ENCODE measurements around the gene CAV3. TPM values are rescaled to one million over a fixed set of nuclear protein-coding genes. Genes with fewer than 3 reads are reported as not detected.
"Not testable (repeated sequence)": the region's sequence is repeated elsewhere in the genome, so short reads cannot be mapped to it uniquely, and the experiment has no call there.

The CAV3 gene
- total RNA-seq (not detected), polyA plus RNA-seq (not detected)

DNA sequence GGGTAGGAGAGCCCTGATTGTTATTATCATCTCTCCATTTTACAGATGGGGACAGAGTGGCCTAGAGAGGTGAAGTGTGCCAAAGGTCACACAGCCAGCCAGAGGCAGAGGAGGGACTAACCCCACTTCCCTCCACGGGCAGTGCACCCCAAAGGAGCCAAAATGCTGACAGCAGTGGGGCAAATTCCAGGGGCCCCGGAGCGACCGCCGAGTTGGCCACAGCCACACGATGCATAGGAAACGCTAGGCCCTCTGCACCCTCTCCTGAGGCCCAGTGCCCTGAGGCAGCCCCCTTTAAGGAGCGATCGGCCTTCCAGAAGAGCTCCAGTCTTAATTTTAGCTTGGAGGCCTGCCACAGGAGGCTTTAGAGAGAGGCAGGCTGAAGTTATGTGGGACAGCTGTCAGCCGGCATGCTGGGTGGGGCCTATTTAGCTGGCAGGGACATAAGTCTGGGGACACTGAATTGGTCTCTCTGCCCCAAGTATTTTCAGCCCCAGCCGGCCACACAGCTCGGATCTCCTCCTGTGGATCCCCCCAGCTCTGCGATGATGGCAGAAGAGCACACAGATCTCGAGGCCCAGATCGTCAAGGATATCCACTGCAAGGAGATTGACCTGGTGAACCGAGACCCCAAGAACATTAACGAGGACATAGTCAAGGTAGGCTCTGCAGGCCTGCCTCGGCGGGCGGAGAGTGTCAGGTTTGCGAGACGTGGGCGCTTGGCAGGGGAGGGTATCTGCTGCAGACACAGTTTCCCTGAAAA is at the start of gene CAV3:
CAV3 (plus strand) TSS at position 471 of the 763 bp plus-strand sequence; CDS start at position 546, 75 bp downstream.
- Histone ChIP-seq H3K9ac (ENCODE audit: low read depth in 1 of 2, low read length in 2 of 2) (no peak within 1 kb of the TSS), H3K27me3 (ENCODE audit: control insufficient read depth in 4 of 4, insufficient read depth in 4 of 4, low read length in 3 of 4) (no peaks in the 10 kb centered on the region), H3K4me3 (ENCODE audit: low read depth in 1 of 3, low read length in 3 of 3) (no peak within 1 kb of the TSS), H3K27ac (ENCODE audit: low read depth in 1 of 2, low read length in 2 of 2) (no peak within 1 kb of the TSS), H3K9me3 (ENCODE audit: control insufficient read depth in 4 of 4, low read length in 3 of 4) (no peaks in the 10 kb centered on the region), H3K36me3 (ENCODE audit: control insufficient read depth in 4 of 4, insufficient read depth in 3 of 4, low read depth in 1 of 4, low read length in 3 of 4) (no peaks in the 10 kb centered on the region), H3K4me1 (ENCODE audit: control insufficient read depth in 4 of 4, insufficient read depth in 4 of 4, low read length in 3 of 4) (no peaks in the 10 kb centered on the region)
- TF ChIP-seq TAF1 (conservative IDR thresholded peaks at IDR 0.05), result no peak
- TF ChIP-seq RXRA (IDR thresholded peaks at IDR 0.05), result no peak
- no peak for TF ChIP-seq RAD21 (IDR thresholded peaks at IDR 0.05)
- TF ChIP-seq, protein P1, sequence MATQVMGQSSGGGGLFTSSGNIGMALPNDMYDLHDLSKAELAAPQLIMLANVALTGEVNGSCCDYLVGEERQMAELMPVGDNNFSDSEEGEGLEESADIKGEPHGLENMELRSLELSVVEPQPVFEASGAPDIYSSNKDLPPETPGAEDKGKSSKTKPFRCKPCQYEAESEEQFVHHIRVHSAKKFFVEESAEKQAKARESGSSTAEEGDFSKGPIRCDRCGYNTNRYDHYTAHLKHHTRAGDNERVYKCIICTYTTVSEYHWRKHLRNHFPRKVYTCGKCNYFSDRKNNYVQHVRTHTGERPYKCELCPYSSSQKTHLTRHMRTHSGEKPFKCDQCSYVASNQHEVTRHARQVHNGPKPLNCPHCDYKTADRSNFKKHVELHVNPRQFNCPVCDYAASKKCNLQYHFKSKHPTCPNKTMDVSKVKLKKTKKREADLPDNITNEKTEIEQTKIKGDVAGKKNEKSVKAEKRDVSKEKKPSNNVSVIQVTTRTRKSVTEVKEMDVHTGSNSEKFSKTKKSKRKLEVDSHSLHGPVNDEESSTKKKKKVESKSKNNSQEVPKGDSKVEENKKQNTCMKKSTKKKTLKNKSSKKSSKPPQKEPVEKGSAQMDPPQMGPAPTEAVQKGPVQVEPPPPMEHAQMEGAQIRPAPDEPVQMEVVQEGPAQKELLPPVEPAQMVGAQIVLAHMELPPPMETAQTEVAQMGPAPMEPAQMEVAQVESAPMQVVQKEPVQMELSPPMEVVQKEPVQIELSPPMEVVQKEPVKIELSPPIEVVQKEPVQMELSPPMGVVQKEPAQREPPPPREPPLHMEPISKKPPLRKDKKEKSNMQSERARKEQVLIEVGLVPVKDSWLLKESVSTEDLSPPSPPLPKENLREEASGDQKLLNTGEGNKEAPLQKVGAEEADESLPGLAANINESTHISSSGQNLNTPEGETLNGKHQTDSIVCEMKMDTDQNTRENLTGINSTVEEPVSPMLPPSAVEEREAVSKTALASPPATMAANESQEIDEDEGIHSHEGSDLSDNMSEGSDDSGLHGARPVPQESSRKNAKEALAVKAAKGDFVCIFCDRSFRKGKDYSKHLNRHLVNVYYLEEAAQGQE (IDR thresholded peaks at IDR 0.05), result no peak
- TF ChIP-seq NR2F2 (IDR thresholded peaks at IDR 0.05), result no peak
- TF ChIP-seq YY1 (IDR thresholded peaks at IDR 0.05), result no peak
- TF ChIP-seq GABPA (IDR thresholded peaks at IDR 0.05 in 1 of 2, conservative IDR thresholded peaks at IDR 0.05 in 1 of 2), result no peak
- TF ChIP-seq, protein P2, sequence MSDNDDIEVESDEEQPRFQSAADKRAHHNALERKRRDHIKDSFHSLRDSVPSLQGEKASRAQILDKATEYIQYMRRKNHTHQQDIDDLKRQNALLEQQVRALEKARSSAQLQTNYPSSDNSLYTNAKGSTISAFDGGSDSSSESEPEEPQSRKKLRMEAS (IDR thresholded peaks at IDR 0.05), result no peak
- no peak for TF ChIP-seq HNF4G (IDR thresholded peaks at IDR 0.05)
- no peak for TF ChIP-seq SP1 (IDR thresholded peaks at IDR 0.05)
- no peak for TF ChIP-seq EGR1 (IDR thresholded peaks at IDR 0.05; ENCODE audit: low read depth in 2 of 2)
- TF ChIP-seq HNF4A (conservative IDR thresholded peaks at IDR 0.05), result no peak
- TF ChIP-seq FOXA1 (IDR thresholded peaks at IDR 0.05), result no peak
- TF ChIP-seq JUND (IDR thresholded peaks at IDR 0.05), result no peak
- TF ChIP-seq, protein P3, sequence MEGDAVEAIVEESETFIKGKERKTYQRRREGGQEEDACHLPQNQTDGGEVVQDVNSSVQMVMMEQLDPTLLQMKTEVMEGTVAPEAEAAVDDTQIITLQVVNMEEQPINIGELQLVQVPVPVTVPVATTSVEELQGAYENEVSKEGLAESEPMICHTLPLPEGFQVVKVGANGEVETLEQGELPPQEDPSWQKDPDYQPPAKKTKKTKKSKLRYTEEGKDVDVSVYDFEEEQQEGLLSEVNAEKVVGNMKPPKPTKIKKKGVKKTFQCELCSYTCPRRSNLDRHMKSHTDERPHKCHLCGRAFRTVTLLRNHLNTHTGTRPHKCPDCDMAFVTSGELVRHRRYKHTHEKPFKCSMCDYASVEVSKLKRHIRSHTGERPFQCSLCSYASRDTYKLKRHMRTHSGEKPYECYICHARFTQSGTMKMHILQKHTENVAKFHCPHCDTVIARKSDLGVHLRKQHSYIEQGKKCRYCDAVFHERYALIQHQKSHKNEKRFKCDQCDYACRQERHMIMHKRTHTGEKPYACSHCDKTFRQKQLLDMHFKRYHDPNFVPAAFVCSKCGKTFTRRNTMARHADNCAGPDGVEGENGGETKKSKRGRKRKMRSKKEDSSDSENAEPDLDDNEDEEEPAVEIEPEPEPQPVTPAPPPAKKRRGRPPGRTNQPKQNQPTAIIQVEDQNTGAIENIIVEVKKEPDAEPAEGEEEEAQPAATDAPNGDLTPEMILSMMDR (IDR thresholded peaks at IDR 0.05; ENCODE audit: low read depth, low read length, missing input control), result no peak
- TF ChIP-seq FOXA2 (IDR thresholded peaks at IDR 0.05), result no peak
- WGBS, result 88% methylated on average over 23 of the region's 23 CpGs
- DNase-seq (ENCODE audit: low spot score), result no peak

DNA sequence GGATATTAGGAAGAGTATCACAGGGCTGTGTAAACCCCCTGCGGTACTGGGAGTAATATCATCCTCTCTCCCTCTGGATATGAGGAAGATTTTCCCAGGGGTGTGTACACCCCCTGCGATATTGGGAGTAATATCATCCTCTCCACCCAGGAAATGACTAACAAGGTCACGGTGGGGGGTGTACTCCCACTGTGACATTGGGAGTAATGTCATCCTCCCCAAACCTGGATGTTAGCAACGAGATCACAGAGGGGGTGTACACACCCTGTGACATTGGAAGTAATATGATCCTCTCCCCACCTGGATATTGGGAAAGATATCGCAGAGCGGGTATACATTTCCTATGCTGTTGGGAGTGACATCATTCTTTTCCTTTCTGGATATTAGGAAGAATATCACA is 48.6 kb upstream of the CAV3 start:
- WGBS, result 87% methylated on average over 6 of the region's 6 CpGs
- H3K9me3 ChIP-seq (ENCODE audit: control insufficient read depth in 4 of 4, low read length in 3 of 4); H3K27ac ChIP-seq (ENCODE audit: low read depth in 1 of 2, low read length in 2 of 2); H3K4me3 ChIP-seq (ENCODE audit: low read depth in 1 of 3, low read length in 3 of 3); H3K4me1 ChIP-seq (ENCODE audit: control insufficient read depth in 4 of 4, insufficient read depth in 4 of 4, low read length in 3 of 4); H3K27me3 ChIP-seq (ENCODE audit: control insufficient read depth in 4 of 4, insufficient read depth in 4 of 4, low read length in 3 of 4); DNase-seq (ENCODE audit: low spot score); H3K36me3 ChIP-seq (ENCODE audit: control insufficient read depth in 4 of 4, insufficient read depth in 3 of 4, low read depth in 1 of 4, low read length in 3 of 4); H3K9ac ChIP-seq (ENCODE audit: low read depth in 1 of 2, low read length in 2 of 2): not testable (repeated sequence)

DNA sequence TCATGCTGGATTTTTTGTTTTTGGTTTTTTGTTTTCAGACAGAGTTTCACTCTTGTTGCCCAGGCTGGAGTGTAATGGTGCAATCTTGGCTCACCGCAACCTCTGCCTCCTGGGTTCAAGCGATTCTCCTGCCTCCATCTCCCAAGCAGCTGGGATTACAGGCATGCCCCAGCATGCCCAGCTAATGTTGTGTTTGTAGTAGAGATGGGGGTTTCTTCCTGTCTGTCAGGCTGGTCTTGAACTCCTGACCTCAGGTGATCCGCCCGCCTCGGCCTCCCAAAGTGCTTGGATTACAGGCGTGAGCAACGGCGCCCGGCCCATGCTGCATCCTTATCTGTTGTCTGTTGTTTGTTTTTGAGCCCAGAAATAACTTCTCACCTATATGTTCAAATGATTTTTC is 42.3 kb upstream of the CAV3 start:
- H3K4me3 ChIP-seq (ENCODE audit: low read depth in 1 of 3, low read length in 3 of 3); H3K9me3 ChIP-seq (ENCODE audit: control insufficient read depth in 4 of 4, low read length in 3 of 4); H3K27me3 ChIP-seq (ENCODE audit: control insufficient read depth in 4 of 4, insufficient read depth in 4 of 4, low read length in 3 of 4); H3K36me3 ChIP-seq (ENCODE audit: control insufficient read depth in 4 of 4, insufficient read depth in 3 of 4, low read depth in 1 of 4, low read length in 3 of 4); H3K27ac ChIP-seq (ENCODE audit: low read depth in 1 of 2, low read length in 2 of 2); H3K9ac ChIP-seq (ENCODE audit: low read depth in 1 of 2, low read length in 2 of 2); H3K4me1 ChIP-seq (ENCODE audit: control insufficient read depth in 4 of 4, insufficient read depth in 4 of 4, low read length in 3 of 4); DNase-seq (ENCODE audit: low spot score): not testable (repeated sequence)
- WGBS, result 65% methylated on average over 9 of the region's 9 CpGs

All from liver (tissue), 9 donors.